ENCODE measurements around the gene PLA2G7. TPM values are rescaled to one million over a fixed set of nuclear protein-coding genes. Genes with fewer than 3 reads are reported as not detected.
"Not testable (repeated sequence)": the region's sequence is repeated elsewhere in the genome, so short reads cannot be mapped to it uniquely, and the experiment has no call there.

The PLA2G7 gene
- polyA plus RNA-seq (ENCODE audit: insufficient read length in 12 of 12), result 1 to 10 TPM in 7 of 12 donors, under 1 TPM in 3, not detected in 2; 0.80 to 3.4 (median 1.3) TPM
- long read RNA-seq, donor 1, result 0 reads
- long read RNA-seq, donor 2, result 0 reads
- long read RNA-seq, donor 3, result 0 reads
- long read RNA-seq, donor 4, result 0 reads
- long read RNA-seq, donor 5, result 0 reads
- long read RNA-seq, donor 6, result 0 reads
- long read RNA-seq, donor 7, result 0 reads
- long read RNA-seq, donor 8, partial matches to known transcripts, result 0 of 1 reads
- long read RNA-seq, donor 8, other reads (novel, unspliced or antisense), result 0 of 1 reads
- long read RNA-seq, donor 9, result 0 reads
- long read RNA-seq, donor 10, result 0 reads
- long read RNA-seq, donor 11, partial matches to known transcripts, result 0 of 1 reads
- long read RNA-seq, donor 11, other reads (novel, unspliced or antisense), result 0 of 1 reads

DNA sequence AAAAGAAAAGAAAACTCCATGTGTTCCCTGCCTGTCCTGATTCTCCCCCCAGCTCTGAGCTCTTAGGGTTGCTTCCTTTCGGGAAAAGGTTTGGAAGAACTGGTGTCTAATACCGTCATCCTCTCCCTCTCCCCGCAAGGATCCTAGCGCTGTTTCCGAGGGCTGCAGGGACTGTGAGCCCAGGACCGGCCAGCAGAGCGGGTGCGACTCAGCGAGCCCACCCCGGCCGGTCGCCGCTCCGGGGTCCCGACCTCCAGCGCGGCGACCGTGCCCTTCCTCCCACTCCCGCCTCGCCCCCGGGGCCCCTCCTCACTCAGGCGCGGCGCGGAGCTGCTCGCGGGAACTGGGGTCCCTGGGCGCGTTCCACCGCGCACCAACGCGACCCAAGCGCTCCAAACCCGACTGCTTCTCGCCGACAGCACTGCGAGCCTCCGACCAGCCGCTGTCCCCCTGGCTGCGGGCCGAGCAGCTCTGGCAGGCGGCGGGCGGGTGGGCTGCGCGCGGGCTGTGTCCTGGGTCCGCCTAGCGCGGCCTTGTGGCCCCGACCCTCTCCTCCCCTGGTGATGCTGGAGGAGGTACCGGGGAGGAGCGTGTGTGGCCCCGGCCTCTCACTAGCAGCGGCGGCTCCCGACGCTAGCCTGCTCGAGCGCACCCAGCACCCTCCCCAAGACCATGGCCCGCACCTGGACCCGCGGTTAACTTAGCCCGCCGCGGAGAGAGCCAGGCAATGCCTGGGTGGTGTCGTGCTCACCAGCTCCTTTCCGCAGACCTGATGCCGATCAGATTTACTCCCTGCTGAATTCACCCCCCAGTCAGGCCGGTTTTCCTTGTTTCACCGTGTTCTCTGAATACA lies at the start of gene PLA2G7:
Gene PLA2G7 (minus strand): TSS at position 509 of the 853 bp plus-strand sequence. CDS start 12,484 bp downstream, outside the sequence.
- DNase-seq, result peak; percentile 26

DNA sequence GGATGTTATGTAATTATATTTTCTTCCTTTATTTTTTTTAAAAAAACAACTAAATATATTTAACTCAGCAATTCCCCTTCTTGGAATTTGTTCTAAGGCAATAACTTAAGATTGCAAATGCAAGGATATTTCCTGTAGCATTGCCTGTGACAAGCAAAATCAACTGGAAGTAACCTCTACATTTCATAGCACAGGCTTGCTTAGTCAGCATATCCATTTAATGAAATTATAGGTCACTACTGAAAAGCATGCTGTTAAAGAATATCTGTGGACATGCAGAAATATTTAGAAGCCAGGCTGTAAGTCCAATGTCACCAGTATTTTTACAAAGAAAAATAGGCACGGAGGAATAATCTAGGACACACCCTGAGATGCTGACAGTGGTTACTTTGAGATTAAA lies 49.4 kb upstream of the PLA2G7 start:
- no peak for DNase-seq

DNA sequence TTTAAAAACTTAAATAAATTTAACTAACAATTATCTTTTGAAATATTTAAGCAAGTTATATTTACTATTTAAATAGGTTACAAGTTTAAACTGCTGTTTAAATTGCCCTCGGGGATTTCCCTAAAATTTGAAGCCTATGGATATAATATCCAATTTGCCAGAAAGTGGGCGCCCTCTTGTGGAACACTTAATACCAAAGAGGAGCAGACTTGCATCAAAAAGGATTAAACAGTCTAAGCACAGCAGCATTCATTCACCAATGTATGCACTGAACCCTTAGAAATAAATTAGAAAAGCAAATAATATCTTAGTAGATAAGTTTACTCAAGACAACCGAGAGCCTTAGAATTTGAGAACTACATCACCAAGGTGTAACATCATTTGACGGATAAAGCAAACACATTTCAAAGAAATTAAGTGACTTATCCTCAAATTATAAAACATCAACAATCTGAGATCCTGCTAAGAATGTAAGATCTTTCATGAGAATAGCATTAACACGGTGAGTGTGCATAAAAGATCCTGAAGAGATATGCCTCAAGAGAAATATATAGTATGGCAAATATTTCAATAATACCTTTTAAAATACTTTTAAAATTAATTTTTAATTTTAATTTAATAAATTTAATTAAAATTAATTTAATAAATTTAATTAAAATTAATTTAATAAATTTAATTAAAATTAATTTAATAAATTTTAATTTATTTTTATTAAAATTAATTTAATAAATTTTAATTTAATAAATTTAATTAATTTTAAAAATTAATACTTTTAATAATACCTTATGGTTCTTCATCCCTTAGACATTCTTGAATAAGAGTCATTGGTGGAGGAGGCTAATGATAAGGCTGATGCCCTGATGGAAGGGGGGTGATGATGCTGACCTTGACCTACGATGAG lies 46.6 kb upstream of the PLA2G7 start:
- DNase-seq, result peak; percentile 65

DNA sequence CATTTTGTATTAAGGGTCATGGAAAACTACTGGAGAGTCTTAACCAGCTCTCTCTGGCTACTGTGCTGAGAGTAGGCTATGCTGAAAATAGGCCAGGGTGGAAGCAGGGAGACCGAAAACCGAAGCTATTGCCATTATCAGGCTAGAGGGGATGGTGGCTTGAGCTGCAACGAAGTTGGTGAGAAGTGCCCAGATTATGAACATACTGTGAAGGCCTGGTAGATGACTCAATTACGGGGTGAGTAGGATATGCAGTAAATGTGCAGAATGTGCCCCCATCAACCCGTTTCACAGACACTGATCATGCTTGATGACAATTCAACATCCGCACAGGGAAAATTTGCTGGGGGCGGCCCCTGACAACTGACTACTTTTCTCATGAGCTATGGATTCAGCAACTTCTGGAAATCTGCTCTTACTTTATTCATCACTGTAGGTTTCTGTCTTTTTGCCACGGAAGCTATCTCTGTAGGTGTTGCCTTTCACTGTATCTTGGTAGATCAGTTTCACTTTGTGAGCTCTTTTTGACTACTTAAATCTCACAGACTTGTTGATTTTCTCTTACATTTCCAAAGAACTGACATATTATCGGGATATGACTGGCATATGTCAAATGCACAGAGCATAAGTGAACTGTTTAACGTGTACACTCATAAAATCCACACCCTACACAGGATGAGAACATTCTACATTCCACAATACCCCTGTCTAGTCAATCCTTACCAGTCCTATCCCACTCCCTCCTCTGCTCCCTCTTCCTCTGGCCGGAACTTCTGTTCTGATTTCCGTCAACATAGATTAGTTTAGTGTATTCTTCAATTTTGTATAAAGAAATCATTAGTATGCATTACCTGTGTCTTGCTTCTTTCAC lies 42.5 kb upstream of the PLA2G7 start:
- no peak for DNase-seq

DNA sequence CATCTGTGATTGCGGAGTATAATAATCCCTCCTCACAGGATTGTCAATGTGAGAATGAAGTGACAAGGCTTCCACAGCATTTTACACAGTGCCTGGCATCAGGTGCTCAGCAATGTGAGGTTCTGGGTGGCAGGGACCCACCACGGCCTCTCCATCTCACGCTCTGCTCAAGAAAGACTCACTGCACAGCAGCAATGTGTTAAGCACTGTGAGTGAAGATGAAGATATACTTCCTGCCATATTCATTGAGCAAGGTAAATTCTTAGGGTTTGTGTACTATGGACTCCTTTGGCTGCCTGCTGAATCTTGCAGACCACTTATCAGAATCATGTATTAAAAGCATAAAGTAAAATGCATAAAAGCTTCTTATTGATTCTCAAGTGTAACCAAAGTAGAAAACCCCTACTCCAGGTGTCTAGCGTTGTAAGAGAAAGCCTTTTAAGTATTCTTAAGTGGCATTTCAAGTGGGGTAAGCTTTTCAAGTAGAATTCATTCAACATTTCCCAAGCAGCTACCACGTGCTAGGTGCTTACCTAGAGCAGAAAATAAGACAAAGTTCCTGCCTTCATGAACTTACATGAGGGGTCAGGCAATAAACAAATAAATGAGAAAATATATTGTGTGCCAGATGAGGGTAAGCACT lies 41.0 kb upstream of the PLA2G7 start:
- no peak for DNase-seq

DNA sequence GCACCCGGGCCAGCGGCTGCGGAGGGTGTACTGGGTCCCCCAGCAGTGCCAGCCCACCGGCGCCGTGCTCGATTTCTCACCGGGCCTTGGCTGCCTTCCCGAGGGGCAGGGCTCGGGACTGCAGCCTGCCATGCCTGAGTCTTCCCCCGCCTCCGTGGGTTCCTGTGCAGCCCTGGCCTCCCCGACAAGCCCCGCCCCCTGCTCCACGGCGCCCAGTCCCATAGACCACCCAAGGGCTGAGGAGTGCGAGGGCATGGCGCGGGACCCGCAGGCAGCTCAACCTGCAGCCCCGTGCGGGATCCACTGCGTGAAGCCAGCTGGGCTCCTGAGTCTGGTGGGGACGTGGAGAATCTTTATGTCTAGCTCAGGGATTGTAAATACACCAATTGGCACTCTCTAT lies 39.6 kb upstream of the PLA2G7 start:
- not testable (repeated sequence) for DNase-seq

DNA sequence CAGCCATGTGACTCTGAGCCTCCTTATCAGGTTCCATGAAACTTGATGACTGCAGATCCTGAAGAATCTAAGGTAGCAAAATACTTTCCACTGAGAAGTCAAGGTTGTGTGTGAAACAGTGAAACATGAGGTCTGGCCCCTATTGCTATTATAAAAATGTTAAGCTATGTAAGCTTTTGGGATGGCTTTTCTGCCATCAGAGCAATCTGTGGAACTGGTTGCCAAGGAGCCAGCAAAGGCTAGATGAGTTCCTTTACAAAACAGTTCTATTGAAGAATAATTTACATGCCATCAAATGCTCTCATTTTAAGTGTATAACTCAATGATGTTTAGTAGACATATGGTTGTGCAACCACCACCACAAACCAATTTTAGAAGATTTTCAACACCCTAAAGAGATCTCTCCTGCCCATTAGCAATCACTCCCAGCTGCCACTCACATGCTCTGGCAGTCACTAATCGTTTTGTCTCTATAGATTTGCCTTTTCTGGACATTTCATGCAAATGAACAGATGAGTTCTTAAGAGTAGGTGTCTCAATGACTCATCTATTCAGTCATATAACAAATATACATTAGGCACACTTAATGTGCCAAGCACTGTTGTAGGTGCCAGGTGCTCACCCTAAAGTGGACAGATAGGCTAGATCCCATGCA lies 38.2 kb upstream of the PLA2G7 start:
- DNase-seq, result no peak

DNA sequence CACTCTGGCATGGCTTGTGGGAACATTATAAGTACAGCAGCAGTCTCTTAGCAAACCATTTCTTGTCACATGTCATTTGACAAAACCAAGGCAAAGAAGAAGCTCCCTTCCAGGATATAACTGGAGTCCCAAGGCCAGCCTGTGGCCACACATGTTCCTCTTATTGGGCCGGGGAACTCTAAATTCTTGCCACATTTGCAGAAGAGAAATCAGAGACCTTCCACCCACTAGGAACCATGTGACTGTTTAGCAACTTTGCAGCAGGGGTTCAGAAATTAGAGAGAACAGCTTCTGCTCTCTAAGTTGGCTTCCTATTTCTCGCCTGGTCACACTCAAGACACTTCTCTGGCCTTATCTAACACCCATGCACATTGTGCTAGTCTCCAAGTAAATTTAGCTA lies 37.6 kb upstream of the PLA2G7 start:
- peak; percentile 18 for DNase-seq

DNA sequence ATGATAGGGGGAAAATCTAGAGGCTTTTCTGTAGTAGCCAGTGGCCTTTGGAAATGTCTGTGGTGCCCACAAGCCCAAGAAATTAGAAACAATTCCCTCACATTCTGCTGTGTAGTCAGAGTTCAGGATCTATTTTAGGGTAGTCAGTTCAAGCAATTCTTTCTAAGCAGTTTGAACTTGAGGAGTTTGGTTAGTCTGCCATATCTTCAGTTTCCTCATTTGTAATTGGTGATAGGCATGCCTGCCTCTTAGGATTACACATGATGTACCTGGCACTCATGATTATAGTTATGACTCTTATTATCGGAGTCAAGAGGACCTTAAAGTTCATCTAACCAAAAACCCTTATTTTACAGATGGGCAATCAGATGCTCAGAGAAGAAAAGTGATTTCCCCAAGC lies 36.8 kb upstream of the PLA2G7 start:
- no peak for DNase-seq

DNA sequence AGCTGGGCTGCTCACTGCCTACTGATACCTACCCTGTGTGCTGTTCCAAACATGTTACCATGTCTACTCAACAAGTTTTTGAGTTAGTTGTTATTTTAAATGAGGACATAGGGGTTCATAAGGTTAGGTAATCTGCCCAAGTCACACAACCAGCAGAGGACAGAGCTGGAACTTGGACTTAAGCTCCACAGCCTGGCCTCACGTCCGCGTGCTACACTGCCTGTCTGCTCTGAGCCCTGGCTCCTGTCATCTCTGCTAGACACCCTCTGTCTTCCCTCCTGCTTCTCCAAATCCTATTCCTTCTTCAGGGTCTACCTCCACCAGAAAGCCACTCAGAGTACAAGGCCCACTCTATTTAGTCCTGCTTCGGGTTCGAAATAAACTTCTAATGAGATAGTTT lies 29.8 kb upstream of the PLA2G7 start:
- no peak for DNase-seq

DNA sequence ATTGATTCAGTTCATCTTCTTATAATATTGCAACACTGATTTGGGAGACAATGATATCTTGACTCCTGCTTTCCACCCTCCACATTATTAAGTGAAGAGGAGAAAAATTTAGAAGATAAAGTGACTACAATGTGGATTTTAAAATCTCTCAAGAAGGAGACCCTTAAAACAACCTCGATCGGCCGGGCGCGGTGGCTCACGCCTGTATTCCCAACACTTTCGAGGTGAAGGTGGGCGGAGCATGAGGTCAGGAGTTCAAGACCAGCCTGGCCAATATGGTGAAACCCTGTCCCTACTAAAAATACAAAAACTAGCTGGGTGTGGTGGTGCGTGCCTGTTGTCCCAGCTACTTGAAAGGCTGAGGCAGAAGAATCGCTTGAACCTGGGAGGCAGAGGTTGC lies 29.1 kb upstream of the PLA2G7 start:
- not testable (repeated sequence) for DNase-seq

DNA sequence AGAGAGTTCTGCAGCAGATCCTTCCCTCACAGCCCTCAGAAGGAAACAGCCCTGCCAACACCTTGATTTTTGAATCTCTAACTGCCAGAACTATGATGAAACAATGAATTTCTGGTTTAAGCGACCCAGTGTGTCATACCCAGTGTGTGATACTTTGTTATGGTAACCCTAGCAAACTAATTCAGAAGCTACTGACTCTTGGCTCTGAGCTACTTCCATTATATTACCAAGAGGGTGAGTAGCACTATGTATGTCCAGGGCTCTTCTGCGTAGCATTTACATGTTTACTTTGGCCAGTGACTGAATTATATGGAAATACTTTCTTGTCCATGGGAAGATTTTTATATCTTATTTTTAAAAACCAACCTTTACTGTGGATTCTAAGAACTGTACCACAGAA lies 28.3 kb upstream of the PLA2G7 start:
- DNase-seq, result no peak

DNA sequence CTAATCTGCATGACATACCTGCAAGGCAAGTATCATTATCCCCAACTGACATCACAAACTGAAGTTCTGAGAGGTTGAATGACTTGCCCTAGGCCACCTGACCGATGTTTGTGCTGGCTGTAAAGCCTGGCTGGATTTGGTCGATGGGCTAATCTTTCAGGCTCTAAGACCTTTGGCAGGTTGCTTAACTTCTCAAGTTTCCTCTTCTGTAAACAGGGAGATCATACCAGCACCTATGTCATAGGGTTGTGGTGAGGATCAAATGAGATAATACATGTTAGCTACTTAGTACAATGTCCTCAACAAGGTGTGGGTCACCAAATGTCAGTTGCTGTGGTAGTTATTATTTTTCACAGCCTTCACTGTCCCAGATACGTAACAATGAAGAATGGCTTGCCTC lies 25.8 kb upstream of the PLA2G7 start:
- DNase-seq, result no peak

DNA sequence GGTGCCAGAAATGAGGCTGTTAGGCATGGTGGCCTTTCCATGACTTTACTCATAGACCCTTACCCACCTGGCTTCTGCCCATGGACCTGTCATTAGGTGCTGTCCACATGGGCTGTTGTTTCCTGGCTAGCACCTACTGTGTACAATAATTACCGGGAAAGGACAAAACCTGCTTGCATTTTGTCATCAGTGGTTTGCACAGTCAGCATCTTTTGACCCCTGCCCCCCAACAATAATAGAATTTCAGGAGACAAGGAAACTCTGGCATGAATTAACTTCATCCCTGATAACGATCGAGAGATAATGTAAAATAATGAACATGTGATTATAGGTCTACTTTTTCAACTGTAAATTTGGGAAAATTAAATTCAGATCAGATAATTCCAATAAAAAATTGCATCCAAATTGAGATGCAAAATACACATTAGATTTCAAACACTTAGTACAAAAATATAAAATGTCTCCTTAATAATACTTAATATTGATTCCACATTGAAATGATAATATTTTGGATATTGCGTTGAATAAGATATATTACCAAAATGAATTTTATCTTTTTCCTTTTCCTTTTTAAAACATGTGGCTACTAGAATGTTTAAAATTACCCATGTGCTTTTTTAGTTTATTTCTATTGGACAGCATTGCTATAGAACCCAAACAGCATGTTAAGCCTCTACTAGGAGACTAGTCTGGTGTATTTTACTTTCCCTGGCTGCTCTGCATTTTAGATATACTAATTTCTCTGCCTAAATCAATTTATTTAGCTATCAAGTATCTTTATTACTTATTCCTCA lies 24.0 kb upstream of the PLA2G7 start:
- no peak for DNase-seq

DNA sequence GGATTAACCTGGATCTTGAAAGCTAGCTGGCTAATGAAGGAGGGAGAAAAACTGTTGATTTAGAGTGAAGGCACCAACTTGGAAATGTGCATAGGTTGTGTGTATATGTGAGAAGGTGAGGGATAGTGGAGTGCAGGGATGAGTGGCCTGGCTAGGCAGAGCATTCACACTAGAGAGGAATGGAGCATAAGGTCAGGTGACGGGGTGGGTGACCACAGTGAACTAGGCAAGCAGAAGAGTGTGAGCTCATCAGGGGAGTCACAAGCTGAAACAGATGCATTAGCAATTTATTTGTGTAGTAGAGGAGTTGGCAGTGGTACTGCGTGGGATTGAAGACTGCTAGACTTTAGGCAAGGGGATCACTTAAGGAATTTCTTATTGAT lies 22.0 kb upstream of the PLA2G7 start:
- DNase-seq, result no peak

DNA sequence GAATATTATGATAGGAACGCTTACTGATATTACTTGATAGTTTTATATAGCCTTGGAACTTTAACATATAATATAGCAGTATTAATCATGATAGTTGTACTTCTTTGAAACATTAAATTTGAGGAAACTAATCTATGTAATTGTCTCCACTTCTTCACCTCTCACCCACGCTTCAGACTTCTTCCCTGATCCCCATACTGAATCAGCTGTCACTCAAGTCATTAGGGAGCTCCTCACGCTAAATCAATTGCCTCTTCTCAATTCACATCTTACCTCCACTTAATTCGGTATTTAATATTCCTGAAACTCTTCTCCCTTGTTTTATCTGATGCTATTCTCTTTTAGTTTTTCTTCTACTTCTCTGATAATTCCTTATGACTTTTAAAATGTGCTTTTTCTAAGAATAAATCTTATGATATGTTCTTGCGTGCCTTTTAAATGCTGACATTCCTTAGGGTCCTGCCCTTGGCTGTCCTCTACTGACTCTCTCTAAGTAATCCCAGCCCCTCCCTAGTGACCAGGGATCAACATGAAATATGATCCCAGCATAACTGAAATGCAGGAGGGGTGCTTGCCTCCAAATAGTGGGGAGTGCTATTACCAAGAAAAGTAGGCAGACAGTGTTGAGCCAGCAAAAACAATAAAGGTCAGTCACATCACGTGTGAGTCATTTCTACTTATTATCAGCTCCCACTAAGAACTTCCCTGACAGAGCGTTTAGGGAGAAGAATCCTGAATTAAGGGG lies 21.5 kb upstream of the PLA2G7 start:
- DNase-seq, result no peak

DNA sequence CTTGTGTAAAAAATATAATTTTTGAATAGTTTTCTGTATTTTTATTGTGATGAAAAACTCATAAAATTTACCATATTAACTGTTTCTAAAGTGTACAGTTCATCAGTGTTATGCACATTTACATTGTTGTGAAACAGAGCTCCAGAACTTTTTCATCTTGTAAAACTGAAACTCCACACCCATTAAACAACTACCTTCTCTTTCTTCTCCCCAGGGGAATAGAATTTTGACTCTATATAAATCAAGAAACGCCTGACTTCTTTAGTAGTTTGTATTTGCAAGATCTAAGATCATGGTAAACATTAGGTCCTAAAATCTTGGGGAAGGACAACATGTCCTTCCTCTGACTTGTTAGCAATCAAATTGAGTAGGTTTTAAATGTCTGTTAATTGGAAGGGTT lies 20.7 kb upstream of the PLA2G7 start:
- no peak for DNase-seq

DNA sequence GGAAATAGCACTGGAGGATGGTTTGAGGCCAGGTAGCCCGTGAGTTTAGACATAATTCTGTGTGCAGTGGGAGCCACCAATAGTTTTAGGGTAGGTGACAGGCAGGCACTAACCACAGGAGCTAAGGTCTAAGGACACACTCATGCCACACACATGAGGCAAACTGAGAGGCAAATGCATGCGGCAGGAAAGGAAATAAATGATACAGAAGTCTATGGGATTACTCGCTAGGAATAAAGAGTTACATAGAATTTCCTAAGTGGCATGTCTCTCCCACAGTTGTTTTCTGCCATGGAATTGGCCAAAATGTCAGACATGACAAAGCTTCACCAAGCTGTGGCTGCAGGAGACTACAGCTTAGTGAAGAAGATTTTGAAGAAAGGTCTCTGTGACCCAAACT lies 16.5 kb upstream of the PLA2G7 start:
- no peak for DNase-seq

Data from muscle of arm (tissue), 14 donors.